GM19099 (cell line): ENCODE results near the gene RBM33.

ENCODE experiments used
- POLR2A ChIP-seq: IDR thresholded peaks from 3 replicates; pipeline ENCODE4 v1.6.1; 2011; ENCODE audit warnings: low read depth; ENCODE audit not compliant: insufficient read length; ENCODE audit errors: extremely low read depth

The RBM33 gene

GRCh38 chr7:155694851-155695250 is 50.4 kb downstream of the RBM33 start:
- TF ChIP-seq POLR2A: no peak

- no peak for TF ChIP-seq POLR2A
Measured at GRCh38 chr7:155696747-155697146, 52.3 kb downstream of the RBM33 start.

- no peak for TF ChIP-seq POLR2A
Measured at GRCh38 chr7:155698633-155699032, 54.2 kb downstream of the RBM33 start.

GRCh38 chr7:155699180-155699579 is 54.7 kb downstream of the RBM33 start:
- TF ChIP-seq POLR2A: no peak

GRCh38 chr7:155700847-155701246 is 56.4 kb downstream of the RBM33 start:
- no peak for TF ChIP-seq POLR2A

GRCh38 chr7:155701972-155702544 is 57.6 kb downstream of the RBM33 start:
- no peak for TF ChIP-seq POLR2A

- no peak for TF ChIP-seq POLR2A
Measured at GRCh38 chr7:155702616-155703015, 58.2 kb downstream of the RBM33 start.

- TF ChIP-seq POLR2A: no peak
Measured at GRCh38 chr7:155705623-155706360, 61.3 kb downstream of the RBM33 start.

- no peak for TF ChIP-seq POLR2A
Measured at GRCh38 chr7:155706376-155706775, 61.9 kb downstream of the RBM33 start.

GRCh38 chr7:155709453-155709852 is 65.0 kb downstream of the RBM33 start:
- no peak for TF ChIP-seq POLR2A

GRCh38 chr7:155710031-155710430 is 65.6 kb downstream of the RBM33 start:
- no peak for TF ChIP-seq POLR2A

- TF ChIP-seq POLR2A: no peak
Measured at GRCh38 chr7:155710530-155710929, 66.1 kb downstream of the RBM33 start.

- no peak for TF ChIP-seq POLR2A
Measured at GRCh38 chr7:155711081-155711480, 66.6 kb downstream of the RBM33 start.

GRCh38 chr7:155713384-155713783 is 68.9 kb downstream of the RBM33 start:
- no peak for TF ChIP-seq POLR2A

GRCh38 chr7:155714702-155715101 is 70.2 kb downstream of the RBM33 start:
- no peak for TF ChIP-seq POLR2A

- no peak for TF ChIP-seq POLR2A
Measured at GRCh38 chr7:155715111-155715805, 70.8 kb downstream of the RBM33 start.
